Measurements from ENCODE around the gene EFCAB12. TPM values are rescaled to one million over a fixed set of nuclear protein-coding genes. Genes with fewer than 3 reads are reported as not detected.

Gene EFCAB12
- total RNA-seq, 2 experiments from 2014 or later: 0.56 to 0.73 TPM

- no peak overlapping the region for H3K4me3 Mint-ChIP-seq
Measured at GRCh38 chr3:129382366-129382765, 46.1 kb downstream of the EFCAB12 start.

GRCh38 chr3:129379582-129380358 lies 48.7 kb downstream of the EFCAB12 start:
- ATAC-seq (no peak), DNase-seq (no peak)
- no peaks in the 10 kb centered on the region for H3K27me3 Mint-ChIP-seq
- H3K4me1 Mint-ChIP-seq: no peaks in the 10 kb centered on the region
- ChIA-PET CTCF (interaction anchor here (0.6 kb wide), 1 partner anchor 697 kb away, joined by 3 read pairs; no protein-coding TSS in a partner anchor), POLR2A (no interaction called here)
- no peaks in the 10 kb centered on the region for H3K36me3 Mint-ChIP-seq (ENCODE audit: low read depth)
- intact Hi-C loops (cut with DNase I, micrococcal nuclease): loop anchor here in 1 of 2 experiments (10.0 kb wide), 1 partner anchor 445 kb away; no protein-coding TSS in a partner anchor
- no peaks in the 10 kb centered on the region for H3K9me3 Mint-ChIP-seq (ENCODE audit: low read depth)
- H3K27ac Mint-ChIP-seq: no peak overlapping the region
- no peak overlapping the region for H3K4me3 Mint-ChIP-seq

More at GRCh38 chr3:129382366-129382765, 46.1 kb downstream of the EFCAB12 start:
- DNase-seq (no peak), ATAC-seq (no peak)
- H3K4me1 Mint-ChIP-seq: no peaks in the 10 kb centered on the region
- no peaks in the 10 kb centered on the region for H3K9me3 Mint-ChIP-seq (ENCODE audit: low read depth)
- CTCF ChIA-PET: interaction anchor here (1.3 to 1.6 kb wide), 2 partner anchors 98 to 552 kb away, joined by 3 read pairs; no protein-coding TSS in a partner anchor
- H3K27ac Mint-ChIP-seq: no peak overlapping the region
- POLR2A ChIA-PET: no interaction called here
- H3K36me3 Mint-ChIP-seq (ENCODE audit: low read depth): peaks cover 14% of the 10 kb centered on the region
- intact Hi-C loops (cut with DNase I, micrococcal nuclease): loop anchor here (2.0 to 10.0 kb wide), 3 partner anchors 244 to 446 kb away; no protein-coding TSS in a partner anchor
- no peaks in the 10 kb centered on the region for H3K27me3 Mint-ChIP-seq

GRCh38 chr3:129378949-129379348 lies 49.5 kb downstream of the EFCAB12 start:
- DNase-seq (no peak), ATAC-seq (no peak)
- ChIA-PET CTCF (no interaction called here), POLR2A (no interaction called here)
- Mint-ChIP-seq H3K9me3 (ENCODE audit: low read depth) (no peaks in the 10 kb centered on the region), H3K27me3 (no peaks in the 10 kb centered on the region), H3K36me3 (ENCODE audit: low read depth) (no peaks in the 10 kb centered on the region), H3K4me1 (no peaks in the 10 kb centered on the region), H3K27ac (no peak overlapping the region), H3K4me3 (no peak overlapping the region)
- intact Hi-C loops (cut with DNase I, micrococcal nuclease): no loop called here

GRCh38 chr3:129377615-129378014 lies 50.8 kb downstream of the EFCAB12 start:
- H3K36me3 Mint-ChIP-seq (ENCODE audit: low read depth): no peaks in the 10 kb centered on the region
- ATAC-seq: no peak
- no peak overlapping the region for H3K27ac Mint-ChIP-seq
- no peak overlapping the region for H3K4me3 Mint-ChIP-seq
- CTCF ChIA-PET: interaction anchor here (1.2 kb wide), 1 partner anchor 10 kb away, joined by 4 read pairs; no protein-coding TSS in a partner anchor
- H3K4me1 Mint-ChIP-seq: no peaks in the 10 kb centered on the region
- no peak for DNase-seq
- no peaks in the 10 kb centered on the region for H3K9me3 Mint-ChIP-seq (ENCODE audit: low read depth)
- POLR2A ChIA-PET: no interaction called here
- intact Hi-C loops (cut with DNase I, micrococcal nuclease): no loop called here
- no peaks in the 10 kb centered on the region for H3K27me3 Mint-ChIP-seq

GRCh38 chr3:129375099-129375498 lies 53.3 kb downstream of the EFCAB12 start:
- no peak for ATAC-seq
- Mint-ChIP-seq H3K4me3 (no peak overlapping the region), H3K27ac (no peak overlapping the region), H3K9me3 (ENCODE audit: low read depth) (no peaks in the 10 kb centered on the region), H3K36me3 (ENCODE audit: low read depth) (no peaks in the 10 kb centered on the region), H3K27me3 (no peaks in the 10 kb centered on the region), H3K4me1 (no peaks in the 10 kb centered on the region)
- ChIA-PET CTCF (interaction anchor here (0.6 to 1.5 kb wide), 5 partner anchors 8 to 586 kb away, joined by 3 to 4 read pairs (median 3); no protein-coding TSS in a partner anchor), POLR2A (no interaction called here)
- intact Hi-C loops (cut with DNase I, micrococcal nuclease): no loop called here
- DNase-seq: no peak

GRCh38 chr3:129371041-129371826 lies 57.2 kb downstream of the EFCAB12 start:
- DNase-seq: no peak
- H3K4me3 Mint-ChIP-seq: no peak overlapping the region
- CTCF ChIA-PET: no interaction called here
- H3K9me3 Mint-ChIP-seq (ENCODE audit: low read depth): no peaks in the 10 kb centered on the region
- H3K4me1 Mint-ChIP-seq: no peaks in the 10 kb centered on the region
- intact Hi-C loops (cut with DNase I, micrococcal nuclease): no loop called here
- POLR2A ChIA-PET: no interaction called here
- H3K27me3 Mint-ChIP-seq: no peaks in the 10 kb centered on the region
- H3K36me3 Mint-ChIP-seq (ENCODE audit: low read depth): no peaks in the 10 kb centered on the region
- no peak for ATAC-seq
- H3K27ac Mint-ChIP-seq: no peak overlapping the region

GRCh38 chr3:129370248-129370964 lies 58.0 kb downstream of the EFCAB12 start:
- no peaks in the 10 kb centered on the region for H3K27me3 Mint-ChIP-seq
- no peak overlapping the region for H3K27ac Mint-ChIP-seq
- DNase-seq (no peak), ATAC-seq (no peak)
- H3K4me3 Mint-ChIP-seq: no peak overlapping the region
- no peaks in the 10 kb centered on the region for H3K9me3 Mint-ChIP-seq (ENCODE audit: low read depth)
- CTCF ChIA-PET: no interaction called here
- POLR2A ChIA-PET: no interaction called here
- intact Hi-C loops (cut with DNase I, micrococcal nuclease): no loop called here
- no peaks in the 10 kb centered on the region for H3K4me1 Mint-ChIP-seq
- no peaks in the 10 kb centered on the region for H3K36me3 Mint-ChIP-seq (ENCODE audit: low read depth)

GRCh38 chr3:129369711-129370110 lies 58.7 kb downstream of the EFCAB12 start:
- Mint-ChIP-seq H3K27me3 (no peaks in the 10 kb centered on the region), H3K4me1 (no peaks in the 10 kb centered on the region), H3K9me3 (ENCODE audit: low read depth) (no peaks in the 10 kb centered on the region), H3K36me3 (ENCODE audit: low read depth) (no peaks in the 10 kb centered on the region), H3K27ac (no peak overlapping the region), H3K4me3 (no peak overlapping the region)
- POLR2A ChIA-PET: no interaction called here
- intact Hi-C loops (cut with DNase I, micrococcal nuclease): no loop called here
- no peak for DNase-seq
- CTCF ChIA-PET: no interaction called here
- ATAC-seq: no peak

- Mint-ChIP-seq H3K4me3 (no peak overlapping the region), H3K36me3 (ENCODE audit: low read depth) (no peaks in the 10 kb centered on the region), H3K4me1 (no peaks in the 10 kb centered on the region), H3K9me3 (ENCODE audit: low read depth) (no peaks in the 10 kb centered on the region), H3K27ac (no peak overlapping the region), H3K27me3 (no peaks in the 10 kb centered on the region)
- ChIA-PET POLR2A (no interaction called here), CTCF (interaction anchor here (0.7 to 1.3 kb wide), 4 partner anchors 16 to 123 kb away, joined by 3 to 5 read pairs (median 3); no protein-coding TSS in a partner anchor)
- no peak for DNase-seq
- ATAC-seq: no peak
- intact Hi-C loops (cut with DNase I, micrococcal nuclease): no loop called here
Measured at GRCh38 chr3:129367821-129368220, 60.6 kb downstream of the EFCAB12 start.

GRCh38 chr3:129366312-129366831 lies 62.1 kb downstream of the EFCAB12 start:
- Mint-ChIP-seq H3K36me3 (ENCODE audit: low read depth) (no peaks in the 10 kb centered on the region), H3K9me3 (ENCODE audit: low read depth) (no peaks in the 10 kb centered on the region), H3K4me3 (no peak overlapping the region), H3K4me1 (no peaks in the 10 kb centered on the region), H3K27me3 (no peaks in the 10 kb centered on the region), H3K27ac (no peak overlapping the region)
- ChIA-PET POLR2A (interaction anchor here (0.5 kb wide), 1 partner anchor 378 kb away, joined by 5 read pairs; no protein-coding TSS in a partner anchor), CTCF (interaction anchor here (1.1 kb wide), 1 partner anchor 18 kb away, joined by 3 read pairs; no protein-coding TSS in a partner anchor)
- no peak for DNase-seq
- no peak for ATAC-seq
- intact Hi-C loops (cut with DNase I, micrococcal nuclease): no loop called here

All from activated CD4-positive, alpha-beta T cell treated with anti-CD3 and anti-CD28 coated beads for 36 hours (primary cell).